ENCODE results near the gene TSPAN18.

TSPAN18 gene

DNA sequence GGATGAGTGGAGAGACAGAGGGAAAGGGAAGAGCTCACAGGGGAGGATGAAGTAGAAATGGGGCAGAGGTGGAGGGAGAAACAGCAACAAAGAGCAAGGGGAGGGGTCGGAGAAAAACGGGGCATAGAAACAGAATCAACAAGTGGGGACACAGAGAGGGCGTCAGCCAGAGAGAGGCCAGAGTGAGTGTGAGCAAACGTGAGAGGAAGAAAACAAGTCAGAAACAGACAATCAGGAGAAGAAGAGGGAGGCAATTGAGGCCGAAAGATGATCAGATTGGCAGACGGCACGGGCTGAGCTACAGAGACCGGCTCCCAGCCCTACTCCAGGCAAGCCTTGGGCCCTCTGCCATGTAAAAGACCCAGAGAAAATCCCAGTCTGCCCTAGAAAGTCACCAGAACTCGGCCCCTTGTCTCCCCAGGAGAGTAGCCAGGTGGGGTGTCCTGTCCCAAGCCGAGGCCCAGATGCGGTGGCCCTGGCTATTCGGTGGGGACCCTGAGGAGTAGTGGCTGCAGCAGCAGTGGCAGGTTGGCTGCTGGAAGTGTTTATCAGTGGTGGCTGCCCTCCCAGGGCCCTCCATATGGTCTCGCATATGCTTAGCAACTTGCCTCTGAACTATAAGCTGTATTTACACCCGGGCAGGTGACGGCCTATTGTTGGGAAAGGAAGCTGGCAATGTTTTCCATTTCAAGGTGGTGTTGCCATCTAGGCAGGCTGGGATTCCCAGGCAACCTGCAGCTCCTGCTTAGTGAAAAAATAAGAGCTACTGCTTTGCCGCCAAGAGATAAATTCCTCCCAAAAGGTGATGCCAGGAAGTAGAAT, 14.8 kb upstream of the TSPAN18 start:
- no peak for DNase-seq

DNA sequence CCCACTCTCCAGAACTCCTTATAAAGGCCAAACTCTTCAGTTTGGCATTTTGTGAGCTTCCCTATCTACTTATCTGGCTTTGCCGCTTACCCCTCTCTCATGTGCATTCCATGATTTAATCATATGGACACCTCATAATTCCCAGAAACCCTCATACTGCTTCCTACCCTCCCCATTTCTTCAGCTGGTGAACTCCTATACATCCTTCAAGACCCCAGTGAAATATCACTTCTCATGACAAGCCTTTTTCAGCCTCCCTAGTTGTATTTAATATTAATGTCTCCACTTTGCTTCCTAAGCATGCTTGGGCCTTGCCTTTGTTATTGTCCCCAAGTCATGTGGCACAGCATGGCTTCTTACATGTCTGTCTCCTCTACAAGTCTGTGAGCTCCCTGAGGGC, 13.7 kb upstream of the TSPAN18 start:
- DNase-seq = no peak

DNA sequence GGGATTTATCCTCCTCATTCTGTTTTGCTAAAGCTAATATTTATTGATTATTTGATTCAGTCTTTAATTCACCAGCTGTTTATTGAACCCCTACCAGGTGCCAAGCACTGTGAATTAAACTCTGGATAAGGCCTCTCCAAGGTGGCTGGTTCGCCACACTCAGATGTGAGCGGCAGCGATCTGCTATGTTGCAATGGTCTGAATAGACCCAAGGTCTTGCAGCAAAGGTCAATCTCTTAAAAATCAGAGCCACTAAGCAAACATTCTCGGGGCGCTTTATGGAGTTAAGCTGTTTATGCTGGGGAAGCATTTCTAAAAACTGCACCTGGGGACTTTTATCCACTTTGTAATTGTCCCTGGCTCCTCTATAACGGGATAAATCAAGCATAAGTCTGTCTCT, 10.5 kb upstream of the TSPAN18 start:
- no peak for DNase-seq

DNA sequence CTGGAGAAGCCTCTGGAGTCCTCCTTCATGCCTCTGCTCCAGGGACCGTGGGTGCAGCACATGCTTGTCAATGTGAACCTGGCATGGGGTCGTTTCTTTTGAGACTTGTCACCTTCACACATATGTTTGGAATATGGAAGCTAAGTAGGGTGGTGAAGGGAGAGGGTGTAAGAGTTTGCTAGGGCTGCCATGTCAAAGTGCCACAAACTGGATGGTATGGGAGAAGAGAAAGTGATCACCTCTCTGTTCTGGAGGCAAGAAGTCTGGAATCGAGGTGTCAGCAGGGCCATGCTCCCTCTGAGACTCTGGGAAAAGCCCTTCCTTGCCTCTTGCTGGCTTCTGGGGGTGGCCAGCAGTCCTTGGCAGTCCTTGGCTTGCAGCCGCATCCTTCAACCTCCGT, 8.7 kb upstream of the TSPAN18 start:
- DNase-seq = no peak

GRCh38 chr11:44718612-44719390, 8.0 kb upstream of the TSPAN18 start:
- DNase-seq = no peak

- no peak for DNase-seq
Measured at GRCh38 chr11:44725016-44725685, 1.6 kb upstream of the TSPAN18 start.

DNA sequence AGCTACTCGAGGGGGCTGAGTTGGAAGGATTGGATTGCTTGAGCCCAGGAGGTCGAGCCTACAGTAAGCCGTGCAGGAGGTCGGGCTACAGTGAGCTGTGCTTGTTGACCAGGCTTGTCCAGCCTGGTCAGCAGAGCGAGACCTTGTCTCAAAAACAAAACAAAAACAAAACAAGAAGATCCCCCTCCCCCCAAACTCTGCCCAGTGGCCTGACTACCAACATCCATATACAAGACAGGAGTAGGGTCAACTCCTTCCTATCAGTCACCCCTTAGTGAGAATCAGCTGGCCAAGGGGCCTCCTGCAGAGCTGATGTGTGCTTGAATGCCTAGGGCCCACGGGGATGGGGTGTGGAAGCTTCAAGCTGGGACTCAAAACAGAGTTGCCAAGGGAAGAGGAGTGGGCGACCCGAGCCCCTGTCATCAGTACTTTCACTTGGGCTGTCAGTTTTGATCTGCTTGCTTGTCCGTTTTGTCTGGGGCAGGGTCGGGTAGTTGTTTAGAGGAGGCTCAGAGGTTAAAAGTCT, 942 bp upstream of the TSPAN18 start:
- DNase-seq = no peak

GRCh38 chr11:44727114-44727372, 281 bp downstream of the TSPAN18 start:
- no peak for DNase-seq

GRCh38 chr11:44727373-44728287, 868 bp downstream of the TSPAN18 start:
- peak; percentile 79 to 80 for DNase-seq

GRCh38 chr11:44728491-44728910, 1.7 kb downstream of the TSPAN18 start:
- no peak for DNase-seq

DNA sequence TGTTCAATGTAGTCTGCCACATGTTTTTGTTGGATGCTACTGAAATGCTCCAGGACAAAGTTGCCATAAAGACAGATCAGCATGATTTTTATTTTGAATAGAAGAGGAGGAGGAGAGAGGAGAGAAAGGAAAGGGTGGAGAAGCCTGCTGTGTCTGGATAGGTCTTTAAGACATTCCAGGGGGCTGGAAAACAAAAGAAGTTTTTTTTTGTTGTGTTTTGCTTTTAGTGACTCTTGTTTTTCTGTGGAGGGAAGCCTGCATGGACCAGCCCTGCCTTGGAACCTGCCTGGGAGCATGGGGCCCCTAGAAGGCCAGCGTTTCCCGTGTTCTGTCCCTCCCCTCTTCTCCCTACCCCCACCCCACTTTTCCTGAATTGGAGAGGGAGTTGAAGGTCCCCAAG, 2.3 kb downstream of the TSPAN18 start:
- no peak for DNase-seq

GRCh38 chr11:44729713-44730112, 3.0 kb downstream of the TSPAN18 start:
- DNase-seq = no peak

- no peak for DNase-seq
Measured at GRCh38 chr11:44730775-44731174, 4.0 kb downstream of the TSPAN18 start.

DNA sequence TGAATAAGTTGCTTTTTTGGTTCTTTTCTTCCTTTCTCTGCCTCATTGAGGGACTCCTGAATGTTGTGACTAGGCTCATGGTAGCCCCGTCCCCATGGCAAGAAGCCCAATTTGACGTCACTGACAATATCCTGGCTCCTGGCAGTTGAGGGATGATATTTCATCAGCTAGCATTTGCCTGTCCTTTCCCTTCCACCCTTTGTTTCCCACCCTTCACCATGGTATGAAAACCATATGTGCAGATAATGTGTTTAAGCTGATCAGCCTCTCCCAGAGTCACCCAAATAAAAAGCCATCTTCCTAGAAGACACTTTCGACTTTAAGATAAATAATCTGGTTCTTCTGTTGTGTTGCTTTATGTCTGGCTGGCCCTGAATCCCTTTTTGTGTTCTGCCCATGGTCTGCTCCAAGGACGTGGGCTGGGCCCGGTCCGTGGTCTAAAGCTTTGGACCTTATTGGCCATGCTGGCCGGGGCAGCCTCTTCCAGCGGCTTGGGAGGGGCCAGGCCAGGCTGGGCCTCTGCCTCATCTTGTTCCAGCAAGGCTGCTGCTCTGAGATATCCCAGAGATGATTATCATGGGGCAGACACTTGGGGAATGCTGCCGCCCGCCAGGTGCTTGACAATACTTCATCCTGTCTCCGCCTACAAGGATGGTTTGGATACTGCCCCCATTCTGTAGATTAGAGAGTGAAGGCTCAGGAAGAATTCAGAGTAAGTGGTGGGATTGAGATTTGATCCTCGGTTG, 5.1 kb downstream of the TSPAN18 start:
- DNase-seq = no peak

- no peak for DNase-seq
Measured at GRCh38 chr11:44732564-44732963, 5.8 kb downstream of the TSPAN18 start.

- no peak for DNase-seq
Measured at GRCh38 chr11:44733877-44734276, 7.1 kb downstream of the TSPAN18 start.

DNA sequence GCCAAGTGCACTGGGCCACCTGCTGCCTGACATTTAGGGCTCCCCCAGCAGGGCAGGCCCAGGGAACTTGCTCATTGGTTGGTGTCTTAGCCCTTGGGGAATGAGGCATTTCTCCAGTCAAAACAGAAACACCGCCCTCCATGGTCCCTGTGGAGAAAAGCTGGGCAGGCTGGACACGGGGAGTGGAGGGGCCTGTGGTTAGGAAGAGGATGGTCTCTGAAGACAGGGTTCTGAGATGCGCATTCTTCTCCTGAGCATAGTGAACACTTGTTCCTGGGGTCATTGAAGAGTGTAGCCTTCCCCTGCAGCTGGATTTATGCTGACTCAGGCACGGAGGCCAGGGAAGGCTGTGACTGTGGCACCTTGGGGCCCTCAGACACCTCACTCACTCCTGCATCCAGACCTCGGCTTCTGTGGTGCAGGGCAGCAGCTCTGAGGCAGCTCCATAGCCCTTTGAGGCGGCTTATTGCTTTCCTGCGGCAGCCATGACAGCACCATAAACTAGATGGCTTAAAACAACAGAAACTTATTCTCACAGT, 8.2 kb downstream of the TSPAN18 start:
- DNase-seq = no peak

DNA sequence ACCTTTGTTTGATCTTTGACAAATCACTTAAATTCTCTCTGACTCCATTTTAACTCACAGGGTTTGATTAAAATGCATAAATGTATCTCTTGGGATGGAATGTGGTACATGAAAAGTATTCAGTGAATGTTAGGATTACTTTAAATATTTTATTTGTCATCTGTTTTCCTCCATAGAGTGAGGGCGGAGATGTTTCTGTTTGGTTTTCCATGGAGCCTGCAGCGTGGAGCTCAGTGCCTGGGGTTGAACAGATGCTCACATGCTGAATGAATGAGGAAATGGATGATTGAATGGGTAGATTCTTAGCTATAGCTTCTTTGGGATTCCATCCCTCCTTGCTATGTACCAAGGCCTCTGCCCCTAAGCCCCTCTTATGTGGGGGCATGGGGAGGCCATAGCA, 10.0 kb downstream of the TSPAN18 start:
- no peak for DNase-seq

DNA sequence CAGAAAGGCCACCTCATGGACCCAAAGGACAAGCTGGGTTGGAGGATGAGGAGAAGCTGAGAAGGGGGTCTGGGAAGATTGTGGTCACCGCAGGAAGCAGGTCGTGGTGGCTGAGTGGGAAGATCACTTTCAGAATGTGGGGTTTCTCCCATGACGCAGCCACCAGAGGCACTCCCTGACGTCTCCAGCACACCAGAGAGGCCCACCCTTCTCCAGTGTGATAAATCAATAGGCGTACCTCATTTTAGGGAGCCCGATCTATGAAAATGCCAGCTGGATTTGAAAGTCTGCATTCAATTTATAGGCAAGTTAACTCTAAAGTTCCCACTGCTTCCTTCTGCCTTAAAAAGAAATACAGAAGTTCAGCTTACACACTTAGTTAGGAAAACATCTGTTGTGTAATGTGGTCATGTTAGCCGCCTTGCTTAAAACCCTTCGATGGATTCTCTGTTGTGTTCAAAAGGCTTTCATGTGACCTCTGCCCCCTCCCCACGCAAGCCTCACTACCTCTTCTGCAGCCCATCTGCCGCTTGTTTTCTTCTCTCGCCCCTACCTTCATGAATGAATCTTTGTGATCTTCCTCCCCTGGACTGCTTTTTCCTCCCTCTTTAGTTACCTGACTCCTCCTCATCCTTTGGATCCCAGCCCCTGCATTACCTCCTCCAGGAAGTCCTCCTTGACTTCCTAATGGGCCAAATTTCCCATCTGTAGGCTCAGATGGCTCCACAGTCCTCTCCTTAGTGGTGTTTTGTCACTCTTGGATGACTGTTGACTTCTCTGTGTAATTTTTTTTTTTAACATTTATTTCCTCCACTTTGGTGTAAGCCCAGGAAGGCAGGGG, 10.7 kb downstream of the TSPAN18 start:
- DNase-seq = no peak

GRCh38 chr11:44738791-44739190, 12.0 kb downstream of the TSPAN18 start:
- DNase-seq = no peak

DNA sequence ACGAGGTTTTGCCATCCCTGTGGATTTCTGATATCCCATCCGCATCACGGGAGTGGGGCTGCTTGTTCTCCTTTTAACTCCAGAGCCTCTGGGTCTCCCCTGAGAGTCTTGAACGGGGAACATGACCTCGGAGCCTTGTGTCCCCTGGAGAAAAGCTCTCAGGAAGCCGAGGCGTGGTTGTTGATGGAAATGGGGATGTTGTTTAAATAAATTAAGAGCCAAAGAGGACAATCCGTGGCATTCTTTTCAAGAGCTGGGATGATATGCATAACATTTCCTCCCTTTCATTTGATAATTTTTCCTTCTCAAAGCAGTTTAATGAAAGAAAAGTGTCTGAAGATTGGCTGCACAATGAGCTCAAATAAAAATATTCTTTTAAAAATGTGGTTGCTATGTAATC, 14.2 kb downstream of the TSPAN18 start:
- DNase-seq = no peak

All from CD4-positive, alpha-beta T cell treated with Interleukin-1 beta for 1 hour (primary cell).